HepG2 (cell line): ENCODE measurements around the gene CHKA. TPM values are rescaled to one million over a fixed set of nuclear protein-coding genes. Genes with fewer than 3 reads are reported as not detected.

ENCODE experiments used
- ATAC-seq: fragments of 200-7000 bp; cut with Tn5 transposase; 3 replicates; pipeline ENCODE4 v1.9.1; 2020; ENCODE audit warnings: mild to moderate bottlenecking, moderate library complexity
- BruUV-seq: library from RNA; stranded (reverse); fragments of 400-500 nt; replicated peaks from 2 replicates; lab custom pipeline; 2021; lab: Mats Ljungman, UMichigan
- CTCF ChIA-PET: fragments of 300-600 bp; formaldehyde crosslinking; extraction: SDS; loops from one replicate; lab custom pipeline; 2021; ENCODE audit warnings: low total read pairs, inconsistent platforms, low intra/inter-chr PET ratio; lab: Yijun Ruan, JAX
- POLR2A ChIA-PET: fragments of 350-600 bp; sonication (Branson Sonifier 250); formaldehyde crosslinking; loops from one replicate; lab custom pipeline; 2020; ENCODE audit warnings: antibody characterized with exemption, inconsistent platforms; lab: Yijun Ruan, JAX
- DNase-seq: peaks from one replicate; pipeline ENCODE4 v3.0.0-alpha.2; 2015; ENCODE audit warnings: low spot score
- FAIRE-seq: peaks from 3 replicates; lab custom pipeline; 2011; peaks lifted over from hg19 to GRCh38; lab: Jason Lieb, UNC
- H2AFZ ChIP-seq: one replicate; pipeline ENCODE4 v1.6.1; 2011; ENCODE audit warnings: low read length, inconsistent platforms
- H3K27ac ChIP-seq: fragments of 300-600 bp; 3 replicates; pipeline ENCODE4 v1.8.0; 2011; ENCODE audit warnings: mixed run types, mild to moderate bottlenecking, mixed read lengths, low read length, inconsistent platforms; ENCODE audit not compliant: insufficient read depth; ENCODE audit errors: extremely low read length
- H3K27me3 ChIP-seq, 2 experiments: fragments of 200-600 bp in 1 of 2; 2 replicates in 1 of 2; 3 replicates in 1 of 2; pipeline versions ENCODE4 v1.6.0 to v1.8.0; 2011; ENCODE audit warnings: low read length in 2 of 2, mild to moderate bottlenecking in 2 of 2, moderate library complexity in 2 of 2, inconsistent platforms in 1 of 2; ENCODE audit not compliant: insufficient read depth in 2 of 2, control insufficient read depth in 1 of 2
- H3K36me3 ChIP-seq, 2 experiments: fragments of 200-600 bp in 1 of 2; replicated peaks in 1 of 2; 2 replicates in 1 of 2; 3 replicates in 1 of 2; pipeline versions ENCODE4 v1.5.1 to v1.8.0; 2011; ENCODE audit warnings: low read length in 2 of 2, inconsistent platforms in 1 of 2; ENCODE audit not compliant: insufficient read depth in 2 of 2, control insufficient read depth in 1 of 2
- H3K4me1 ChIP-seq: 2 replicates; pipeline ENCODE4 v1.5.1; 2012; ENCODE audit warnings: low read length, inconsistent platforms; ENCODE audit not compliant: insufficient read depth
- H3K4me2 ChIP-seq: 2 replicates; pipeline ENCODE4 v1.6.0; 2011; ENCODE audit warnings: low read depth, low read length, inconsistent platforms
- H3K4me3 ChIP-seq, 3 experiments: fragments of 200-600 bp in 1 of 3; sonication (generic), shearing (Covaris generic) in 1 of 3; replicated peaks in 1 of 3; 2 replicates each; pipeline ENCODE4 v1.5.1; 2011 to 2016; ENCODE audit warnings: low read length in 3 of 3, inconsistent platforms in 2 of 3, low read depth in 2 of 3, mild to moderate bottlenecking in 2 of 3, control low read depth in 1 of 3, mixed read lengths in 1 of 3; ENCODE audit not compliant: insufficient read depth in 1 of 3
- H3K79me2 ChIP-seq: one replicate; pipeline ENCODE4 v1.6.1; 2011; ENCODE audit warnings: low read length, inconsistent platforms; ENCODE audit not compliant: insufficient read depth
- H3K9ac ChIP-seq: 2 replicates; pipeline ENCODE4 v1.6.0; 2011; ENCODE audit warnings: mild to moderate bottlenecking, low read depth, low read length, inconsistent platforms; ENCODE audit not compliant: insufficient read depth
- H3K9me3 ChIP-seq: 2 replicates; pipeline ENCODE4 v1.5.1; 2012; ENCODE audit warnings: mild to moderate bottlenecking, low read length
- H4K20me1 ChIP-seq: 2 replicates; pipeline ENCODE4 v1.6.0; 2011; ENCODE audit warnings: inconsistent platforms, mild to moderate bottlenecking, low read length, moderate library complexity; ENCODE audit not compliant: insufficient read depth
- AGO1 ChIP-seq: fragments of 200-400 bp; formaldehyde crosslinking; IDR thresholded peaks from 2 replicates; pipeline ENCODE4 v1.6.1; 2017; ENCODE audit warnings: mild to moderate bottlenecking, low read depth, low read length, moderate library complexity; ENCODE audit not compliant: poor library complexity, severe bottlenecking
- AGO2 ChIP-seq: fragments of 200-400 bp; formaldehyde crosslinking; optimal IDR thresholded peaks from 2 replicates; pipeline ENCODE3; 2017; ENCODE audit warnings: mild to moderate bottlenecking, low read depth, low read length, moderate library complexity
- AKAP8 ChIP-seq: sonication (generic); formaldehyde crosslinking; IDR thresholded peaks from 2 replicates; pipeline ENCODE4 v1.5.1; 2020; ENCODE audit warnings: mild to moderate bottlenecking, missing genetic modification reagents
- JUNB ChIP-seq: sonication (generic); formaldehyde crosslinking; IDR thresholded peaks from 2 replicates; pipeline ENCODE4 v1.8.0; 2022; ENCODE audit warnings: missing genetic modification reagents, mild to moderate bottlenecking, borderline replicate concordance
- PAF1 ChIP-seq: IDR thresholded peaks from 2 replicates; pipeline ENCODE4 v1.6.1; 2016; ENCODE audit warnings: missing genetic modification reagents, missing compliant biosample characterization
- RBM22 ChIP-seq: fragments of 200-400 bp; formaldehyde crosslinking; optimal IDR thresholded peaks from 2 replicates; pipeline ENCODE3; 2017; ENCODE audit warnings: mild to moderate bottlenecking, low read length, moderate library complexity
- SMAD1 ChIP-seq: sonication (generic); formaldehyde crosslinking; IDR thresholded peaks from 2 replicates; pipeline ENCODE4 v1.4.0; 2020; ENCODE audit warnings: missing genetic modification reagents, low read depth, mild to moderate bottlenecking, borderline replicate concordance
- SNAPC5 ChIP-seq: sonication (generic); formaldehyde crosslinking; IDR thresholded peaks from 2 replicates; pipeline ENCODE4 v1.8.1; 2023; ENCODE audit warnings: mild to moderate bottlenecking, missing genetic modification reagents, borderline replicate concordance
- SRSF4 ChIP-seq: fragments of 200-400 bp; formaldehyde crosslinking; IDR thresholded peaks from one replicate; pipeline ENCODE4 v1.6.1; 2018; ENCODE audit warnings: mild to moderate bottlenecking, low read depth, low read length, moderate library complexity; ENCODE audit not compliant: poor library complexity, severe bottlenecking
- ZBTB33 ChIP-seq: sonication (generic); formaldehyde crosslinking; IDR thresholded peaks from 2 replicates; pipeline ENCODE4 v1.4.0; 2020; ENCODE audit warnings: missing genetic modification reagents
- ZBTB38 ChIP-seq: sonication (generic); formaldehyde crosslinking; IDR thresholded peaks from 2 replicates; pipeline ENCODE4 v1.5.1; 2020; ENCODE audit warnings: mild to moderate bottlenecking, missing genetic modification reagents
- ZEB1 ChIP-seq: IDR thresholded peaks from 2 replicates; pipeline ENCODE4 v1.6.1; 2012; ENCODE audit warnings: mild to moderate bottlenecking, low read depth, inconsistent platforms; ENCODE audit not compliant: insufficient replicate concordance
- ZKSCAN1 ChIP-seq: fragments of 150-350 bp; IDR thresholded peaks from 2 replicates; pipeline ENCODE4 v1.6.1; 2014; ENCODE audit warnings: low read length
- ZNF33B ChIP-seq: sonication (generic); formaldehyde crosslinking; IDR thresholded peaks from 2 replicates; pipeline ENCODE4 v1.5.1; 2020; ENCODE audit warnings: mild to moderate bottlenecking, missing genetic modification reagents
- ZNF687 ChIP-seq: sonication (generic); formaldehyde crosslinking; IDR thresholded peaks from 2 replicates; pipeline ENCODE4 v1.5.1; 2020; ENCODE audit warnings: mild to moderate bottlenecking, missing genetic modification reagents, moderate library complexity
- WGBS: methylation state at CpG from one replicate; pipeline ENCODE4 v1.1.6; 2017; ENCODE audit warnings: low lambda C conversion rate; 5-methylcytosine and 5-hydroxymethylcytosine counted together
- in situ Hi-C: cut with HindIII; loops from 2 replicates; pipeline ENCODE4 v1.10.0; 2017; ENCODE audit warnings: low pct_unique_long_range_greater_than_20kb; ENCODE audit not compliant: extremely low pct_ligation_motif_present
- intact Hi-C: fragments of 100-400 bp; cut with micrococcal nuclease; formaldehyde crosslinking; loops from one replicate; pipeline ENCODE4 v1.10.0; 2022; ENCODE audit not compliant: unreplicated experiment
- polyA plus RNA-seq, 8 experiments: library from polyadenylated mRNA; depleted of rRNA in 3 of 8; stranded (reverse) in 7 of 8; unstranded in 1 of 8; fragments of >200 nt; fragmentation: Illumina TruSeq in 4 of 8; extraction: Trizol in 4 of 8; gene quantifications; 2 replicates each; pipeline versions ENCODE4 v1.2.1 to v1.2.3, GENCODE V29; 2011 to 2016; ENCODE audit warnings: low read depth in 4 of 8, missing spikeins in 1 of 8, mixed read lengths in 1 of 8; ENCODE audit not compliant: insufficient read depth in 1 of 8
- total RNA-seq, 5 experiments: library from RNA; depleted of rRNA; stranded (reverse); fragments of >200 nt; fragmentation: Illumina TruSeq; extraction: Trizol; gene quantifications; 2 replicates each; pipeline ENCODE4 v1.2.3, GENCODE V29; 2016; ENCODE audit warnings: low read depth in 1 of 5
- TF ChIP-seq, protein P1 (sequence below): sonication (generic); formaldehyde crosslinking; IDR thresholded peaks from 2 replicates; pipeline ENCODE4 v1.5.0; 2020; ENCODE audit warnings: missing genetic modification reagents, mild to moderate bottlenecking, borderline replicate concordance

CHKA gene
- total and polyA plus RNA-seq, 2 of the 13 experiments (the other 11 are each of a cell fraction or from before 2014, with no cell fraction given) = 71.6 to 92.7 TPM

GRCh38 chr11:68053117-68053516 lies 68.1 kb downstream of the CHKA start:
- Histone ChIP-seq H4K20me1 (peaks cover 5% of the 10 kb centered on the region; the same call in 1 of the 2 replicates), H3K9ac (no peak overlapping the region), H3K36me3 (peaks cover 20 to 29% of the 10 kb centered on the region in 2 experiments), H3K4me2 (no peak overlapping the region), H3K9me3 (no peaks in the 10 kb centered on the region), H3K27me3 (no peaks in the 10 kb centered on the region), H3K4me1 (no peaks in the 10 kb centered on the region), H3K27ac (no peak overlapping the region), H2AFZ (no peak overlapping the region), H3K4me3 (no peak overlapping the region), H3K79me2 (no peaks in the 10 kb centered on the region)
- BruUV-seq = no TSS peak
- intact Hi-C loops = no loop called here
- in situ Hi-C loops = no loop called here
- 100% methylated on average over 6 of the region's 9 CpGs for WGBS
- DNase-seq (no peak), ATAC-seq (peak; percentile 6), FAIRE-seq (no peak)
- ChIA-PET CTCF (no interaction called here), POLR2A (interaction anchor here (0.8 to 2.8 kb wide), 4 partner anchors 10 to 43 kb away, joined by 3 to 11 read pairs (median 6); partner anchors contain the start of genes ALDH3B1 and TCIRG1)
- TF ChIP-seq SMAD1 (CRISPR knock-in tag) = no peak
- TF ChIP-seq ZEB1 = no peak
- TF ChIP-seq, protein P1, sequence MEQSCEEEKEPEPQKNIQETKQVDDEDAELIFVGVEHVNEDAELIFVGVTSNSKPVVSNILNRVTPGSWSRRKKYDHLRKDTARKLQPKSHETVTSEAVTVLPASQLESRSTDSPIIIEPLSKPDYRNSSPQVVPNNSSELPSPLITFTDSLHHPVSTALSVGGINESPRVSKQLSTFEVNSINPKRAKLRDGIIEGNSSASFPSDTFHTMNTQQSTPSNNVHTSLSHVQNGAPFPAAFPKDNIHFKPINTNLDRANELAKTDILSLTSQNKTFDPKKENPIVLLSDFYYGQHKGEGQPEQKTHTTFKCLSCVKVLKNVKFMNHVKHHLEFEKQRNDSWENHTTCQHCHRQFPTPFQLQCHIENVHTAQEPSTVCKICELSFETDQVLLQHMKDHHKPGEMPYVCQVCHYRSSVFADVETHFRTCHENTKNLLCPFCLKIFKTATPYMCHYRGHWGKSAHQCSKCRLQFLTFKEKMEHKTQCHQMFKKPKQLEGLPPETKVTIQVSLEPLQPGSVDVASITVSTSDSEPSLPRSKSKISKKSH (CRISPR knock-in tag) = peak; percentile 37; the same call in 1 of the 2 replicates
- TF ChIP-seq JUNB (CRISPR knock-in tag) = no peak
- no peak for TF ChIP-seq ZNF33B (CRISPR knock-in tag)
- TF ChIP-seq RBM22 = peak; percentile 78
- peak; percentile 79 for TF ChIP-seq ZBTB38 (CRISPR knock-in tag)
- peak; percentile 34; the same call in 1 of the 2 replicates for TF ChIP-seq AKAP8 (CRISPR knock-in tag)
- TF ChIP-seq ZKSCAN1 = no peak
- TF ChIP-seq SRSF4 = no peak
- TF ChIP-seq AGO1 = peak; percentile 60
- TF ChIP-seq ZNF687 (CRISPR knock-in tag) = peak; percentile 12; the same call in 1 of the 2 replicates
- TF ChIP-seq SNAPC5 (CRISPR knock-in tag) = no peak
- TF ChIP-seq AGO2 = peak; percentile 82
- peak; percentile 79; the same call in 1 of the 2 replicates for TF ChIP-seq PAF1
- peak; percentile 96 for TF ChIP-seq ZBTB33 (CRISPR knock-in tag)
